Liver (tissue), 9 donors: Measurements from ENCODE around the gene ANKRD6. TPM values are rescaled to one million over a fixed set of nuclear protein-coding genes. Genes with fewer than 3 reads are reported as not detected.
A peak's percentile ranks its signal among the peaks of the same experiment; 100 is the strongest.
"Not testable (repeated sequence)": the region's sequence is repeated elsewhere in the genome, so short reads cannot be mapped to it uniquely, and the experiment has no call there.

Experiments used
- DNase-seq: peaks from one replicate; pipeline ENCODE4 v3.0.0-alpha.2; 2017; ENCODE audit warnings: low spot score
- H3K27ac ChIP-seq, 2 donors: one replicate each; pipeline ENCODE4 v1.7.0; 2013; ENCODE audit warnings: inconsistent platforms in 2 of 2, low read length in 2 of 2, control low read depth in 1 of 2, low read depth in 1 of 2, mild to moderate bottlenecking in 1 of 2
- H3K27me3 ChIP-seq, 4 donors: one replicate each; pipeline versions ENCODE4 v1.6.1 to v1.7.0; 2013; ENCODE audit warnings: low read length in 3 of 4, inconsistent platforms in 1 of 4, mild to moderate bottlenecking in 1 of 4, moderate library complexity in 1 of 4; ENCODE audit not compliant: control insufficient read depth in 4 of 4, insufficient read depth in 4 of 4
- H3K36me3 ChIP-seq, 4 donors: one replicate each; pipeline versions ENCODE4 v1.6.1 to v1.7.0; 2013; ENCODE audit warnings: low read length in 3 of 4, mild to moderate bottlenecking in 3 of 4, low read depth in 1 of 4, moderate library complexity in 1 of 4; ENCODE audit not compliant: control insufficient read depth in 4 of 4, insufficient read depth in 3 of 4
- H3K4me1 ChIP-seq, 4 donors: one replicate each; pipeline versions ENCODE4 v1.6.1 to v1.7.0; 2013; ENCODE audit warnings: low read length in 3 of 4, mild to moderate bottlenecking in 3 of 4, moderate library complexity in 1 of 4; ENCODE audit not compliant: control insufficient read depth in 4 of 4, insufficient read depth in 4 of 4
- H3K4me3 ChIP-seq, 3 donors: one replicate each; pipeline versions ENCODE4 v1.6.1 to v1.7.0; 2013; ENCODE audit warnings: low read length in 3 of 3, control low read depth in 1 of 3, low read depth in 1 of 3, mild to moderate bottlenecking in 1 of 3
- H3K9ac ChIP-seq, 2 donors: one replicate each; pipeline ENCODE4 v1.7.0; 2013; ENCODE audit warnings: low read length in 2 of 2, mild to moderate bottlenecking in 2 of 2, moderate library complexity in 2 of 2, control low read depth in 1 of 2, low read depth in 1 of 2
- H3K9me3 ChIP-seq, 4 donors: one replicate each; pipeline versions ENCODE4 v1.6.1 to v1.7.0; 2013; ENCODE audit warnings: low read length in 3 of 4; ENCODE audit not compliant: control insufficient read depth in 4 of 4
- FOXA1 ChIP-seq: IDR thresholded peaks from 2 replicates; pipeline ENCODE4 v1.6.1; 2016; ENCODE audit warnings: antibody characterized with exemption
- GABPA ChIP-seq, 2 donors: IDR thresholded peaks in 1 of 2; conservative IDR thresholded peaks in 1 of 2; 2 replicates each; pipeline ENCODE4 v1.6.1; 2016; ENCODE audit warnings: antibody characterized with exemption in 2 of 2, mild to moderate bottlenecking in 1 of 2, moderate library complexity in 1 of 2
- HNF4A ChIP-seq, 2 donors: conservative IDR thresholded peaks; 2 replicates each; pipeline ENCODE4 v1.6.1; 2016; ENCODE audit warnings: antibody characterized with exemption in 2 of 2, mild to moderate bottlenecking in 2 of 2
- HNF4G ChIP-seq: IDR thresholded peaks from 2 replicates; pipeline ENCODE4 v1.6.1; 2016; ENCODE audit warnings: antibody characterized with exemption
- JUND ChIP-seq, 2 donors: IDR thresholded peaks; 2 replicates each; pipeline ENCODE4 v1.6.1; 2016; ENCODE audit warnings: antibody characterized with exemption in 2 of 2
- NR2F2 ChIP-seq: IDR thresholded peaks from 2 replicates; pipeline ENCODE4 v1.6.1; 2016; ENCODE audit warnings: antibody characterized with exemption
- RAD21 ChIP-seq, 2 donors: IDR thresholded peaks; 2 replicates each; pipeline ENCODE4 v1.6.1; 2016; ENCODE audit warnings: antibody characterized with exemption in 2 of 2, mild to moderate bottlenecking in 2 of 2
- REST ChIP-seq: IDR thresholded peaks from 2 replicates; pipeline ENCODE4 v1.6.1; 2016; ENCODE audit warnings: antibody characterized with exemption, mild to moderate bottlenecking
- RXRA ChIP-seq, 2 donors: IDR thresholded peaks; 2 replicates each; pipeline ENCODE4 v1.6.1; 2017 to 2018; ENCODE audit warnings: antibody characterized with exemption in 2 of 2, mild to moderate bottlenecking in 1 of 2
- SP1 ChIP-seq: IDR thresholded peaks from 2 replicates; pipeline ENCODE4 v1.6.1; 2018; ENCODE audit warnings: antibody characterized with exemption, mild to moderate bottlenecking
- TAF1 ChIP-seq: conservative IDR thresholded peaks from 2 replicates; pipeline ENCODE4 v1.6.1; 2016; ENCODE audit warnings: antibody characterized with exemption, mild to moderate bottlenecking
- YY1 ChIP-seq: IDR thresholded peaks from 2 replicates; pipeline ENCODE4 v1.6.1; 2016; ENCODE audit warnings: antibody characterized with exemption, mild to moderate bottlenecking
- WGBS: extraction: QIAGEN DNeasy Blood & Tissue Kit; methylation state at CpG from one replicate; pipeline ENCODE4 v1.1.7; 2013; 5-methylcytosine and 5-hydroxymethylcytosine counted together
- polyA plus RNA-seq, 2 donors: library from polyadenylated mRNA; stranded (reverse) in 1 of 2; unstranded in 1 of 2; fragments of 200-250 nt in 1 of 2; fragments of >200 nt in 1 of 2; fragmentation: Nextera tagmentation in 1 of 2; extraction: Ambion mirVana in 1 of 2; gene quantifications; one replicate each; pipeline versions ENCODE4 v1.2.1 to v1.2.3, GENCODE V29; 2013 to 2015
- total RNA-seq, 2 donors: library from RNA; depleted of rRNA; stranded (reverse); fragments of >200 nt; gene quantifications; one replicate each; pipeline ENCODE4 v1.2.3, GENCODE V29; 2014
- TF ChIP-seq, protein P1 (sequence below): IDR thresholded peaks from 2 replicates; pipeline ENCODE4 v1.6.1; 2016; ENCODE audit warnings: antibody characterized with exemption
- TF ChIP-seq, protein P2 (sequence below): IDR thresholded peaks from 2 replicates; pipeline ENCODE4 v1.6.1; 2016; ENCODE audit warnings: antibody characterized with exemption
- TF ChIP-seq, protein P3 (sequence below): IDR thresholded peaks from 2 replicates; pipeline ENCODE4 v1.6.1; 2016; ENCODE audit warnings: antibody characterized with exemption
- donor health status: healthy.
- donor health status: healthy.
- donor health status: healthy.
- donor health status: healthy.
- donor health status: healthy.

The ANKRD6 gene
- total and polyA plus RNA-seq, 4 donors, result 2.9 to 9.2 (median 3.8) TPM

DNA sequence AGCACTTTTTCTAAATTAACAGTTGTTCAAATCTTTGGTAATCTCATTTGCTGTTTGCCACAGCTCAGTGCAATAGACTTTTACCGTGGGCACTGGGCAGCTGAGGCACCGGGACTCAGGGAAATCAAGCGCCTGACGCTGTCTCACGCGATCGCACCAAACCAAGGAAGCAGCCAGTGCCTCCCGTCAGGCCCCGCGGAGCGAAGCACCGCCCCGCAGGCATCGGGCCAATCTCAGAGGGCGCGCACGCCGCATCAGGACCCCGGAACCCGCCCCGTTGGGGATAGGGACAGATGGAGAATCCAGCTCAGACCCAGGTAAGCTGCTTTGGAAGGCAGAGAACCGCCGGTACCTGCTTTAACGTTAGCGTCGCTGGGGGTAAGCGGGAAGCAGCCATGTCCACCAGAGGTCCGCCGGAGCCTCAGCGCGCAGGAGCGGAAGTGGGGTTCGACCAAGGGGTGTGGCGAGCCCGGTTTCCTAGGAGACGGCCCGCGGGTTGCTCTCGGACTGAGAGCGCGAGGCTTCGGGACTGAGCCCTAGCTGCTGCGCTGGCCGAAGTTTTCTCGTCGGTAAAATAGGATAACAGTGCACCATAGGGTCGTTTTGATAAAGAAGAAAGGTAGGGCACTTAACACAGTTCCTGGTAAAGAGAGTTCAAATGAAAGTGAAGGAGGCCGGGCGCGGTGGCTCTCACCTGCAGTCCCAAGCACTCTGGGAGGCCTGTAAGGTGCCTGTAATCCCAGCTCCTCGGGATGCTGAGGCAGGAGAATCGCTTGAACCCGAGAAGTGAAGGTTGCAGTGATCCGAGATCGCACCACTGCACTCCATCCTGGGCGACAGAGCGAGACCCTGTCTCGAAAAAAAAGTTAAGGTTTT is 205.6 kb downstream of the ANKRD6 start, which contains the start of gene LYRM2:
Gene LYRM2 (minus strand): TSS at position 428 of the 876 bp plus-strand sequence. CDS start 31 bp downstream, at position 397.
- peaks cover 0 to 9% (median 8%) of the 10 kb centered on the region in 4 donors for H3K36me3 ChIP-seq
- DNase-seq, result peak; percentile 92
- H3K4me3 ChIP-seq, result peak within 1 kb of the TSS; percentile 51 to 58 (median 54)
- H3K4me1 ChIP-seq, result peaks cover 0 to 15% (median 9%) of the 10 kb centered on the region in 4 donors
- TF ChIP-seq, protein P1, sequence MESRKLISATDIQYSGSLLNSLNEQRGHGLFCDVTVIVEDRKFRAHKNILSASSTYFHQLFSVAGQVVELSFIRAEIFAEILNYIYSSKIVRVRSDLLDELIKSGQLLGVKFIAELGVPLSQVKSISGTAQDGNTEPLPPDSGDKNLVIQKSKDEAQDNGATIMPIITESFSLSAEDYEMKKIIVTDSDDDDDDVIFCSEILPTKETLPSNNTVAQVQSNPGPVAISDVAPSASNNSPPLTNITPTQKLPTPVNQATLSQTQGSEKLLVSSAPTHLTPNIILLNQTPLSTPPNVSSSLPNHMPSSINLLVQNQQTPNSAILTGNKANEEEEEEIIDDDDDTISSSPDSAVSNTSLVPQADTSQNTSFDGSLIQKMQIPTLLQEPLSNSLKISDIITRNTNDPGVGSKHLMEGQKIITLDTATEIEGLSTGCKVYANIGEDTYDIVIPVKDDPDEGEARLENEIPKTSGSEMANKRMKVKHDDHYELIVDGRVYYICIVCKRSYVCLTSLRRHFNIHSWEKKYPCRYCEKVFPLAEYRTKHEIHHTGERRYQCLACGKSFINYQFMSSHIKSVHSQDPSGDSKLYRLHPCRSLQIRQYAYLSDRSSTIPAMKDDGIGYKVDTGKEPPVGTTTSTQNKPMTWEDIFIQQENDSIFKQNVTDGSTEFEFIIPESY, result peak; percentile 97
- TF ChIP-seq HNF4G (no peak), TAF1 (no peak), HNF4A (conservative IDR thresholded peaks at IDR 0.05) (no peak), GABPA (IDR thresholded peaks at IDR 0.05 in 1 of 2, conservative IDR thresholded peaks at IDR 0.05 in 1 of 2) (peak in 1 of 2 donors; percentile 84), RAD21 (IDR thresholded peaks at IDR 0.05) (peak; percentile 27 to 32), YY1 (peak; percentile 94), REST (peak; percentile 32), FOXA1 (no peak), SP1 (peak; percentile 44), NR2F2 (no peak)
- TF ChIP-seq, protein P2, sequence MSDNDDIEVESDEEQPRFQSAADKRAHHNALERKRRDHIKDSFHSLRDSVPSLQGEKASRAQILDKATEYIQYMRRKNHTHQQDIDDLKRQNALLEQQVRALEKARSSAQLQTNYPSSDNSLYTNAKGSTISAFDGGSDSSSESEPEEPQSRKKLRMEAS, result peak; percentile 68
- peak within 1 kb of the TSS; percentile 54 to 75 for H3K9ac ChIP-seq
- H3K9me3 ChIP-seq, result no peaks in the 10 kb centered on the region
- 3% methylated on average over 58 of the region's 58 CpGs for WGBS
- H3K27me3 ChIP-seq, result no peaks in the 10 kb centered on the region
- peak within 1 kb of the TSS; percentile 67 to 73 for H3K27ac ChIP-seq

DNA sequence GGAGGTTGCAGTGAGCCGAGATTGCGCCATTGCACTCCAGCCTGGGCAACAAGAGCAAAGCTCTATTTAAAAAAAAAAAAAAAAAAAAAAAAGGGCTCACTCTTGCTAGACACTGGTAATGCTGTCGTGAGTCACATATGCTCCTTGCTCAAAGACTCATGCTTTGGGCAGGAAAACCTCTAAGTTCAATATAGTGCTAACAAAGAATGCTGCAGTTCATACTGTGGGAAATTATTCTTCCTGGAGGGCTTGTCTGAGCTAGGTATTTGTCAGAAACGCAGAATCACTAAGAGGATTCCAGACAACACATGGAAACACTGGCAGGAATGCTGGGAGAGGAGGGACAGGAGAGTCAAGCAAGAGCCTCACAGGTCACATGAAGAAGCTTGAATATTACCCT is 207.9 kb downstream of the ANKRD6 start:
- Histone ChIP-seq H3K4me3 (no peak overlapping the region), H3K27ac (no peak overlapping the region), H3K9me3 (no peaks in the 10 kb centered on the region), H3K27me3 (no peaks in the 10 kb centered on the region), H3K9ac (no peak overlapping the region), H3K4me1 (peaks cover 0 to 15% (median 9%) of the 10 kb centered on the region in 4 donors), H3K36me3 (peaks cover 0 to 23% (median 19%) of the 10 kb centered on the region in 4 donors)
- TF ChIP-seq HNF4A (conservative IDR thresholded peaks at IDR 0.05) (no peak), JUND (IDR thresholded peaks at IDR 0.05) (no peak), YY1 (no peak), TAF1 (no peak), RAD21 (IDR thresholded peaks at IDR 0.05) (no peak), RXRA (IDR thresholded peaks at IDR 0.05) (no peak), NR2F2 (no peak), GABPA (IDR thresholded peaks at IDR 0.05 in 1 of 2, conservative IDR thresholded peaks at IDR 0.05 in 1 of 2) (no peak)
- TF ChIP-seq, protein P2, result no peak
- TF ChIP-seq, protein P3, sequence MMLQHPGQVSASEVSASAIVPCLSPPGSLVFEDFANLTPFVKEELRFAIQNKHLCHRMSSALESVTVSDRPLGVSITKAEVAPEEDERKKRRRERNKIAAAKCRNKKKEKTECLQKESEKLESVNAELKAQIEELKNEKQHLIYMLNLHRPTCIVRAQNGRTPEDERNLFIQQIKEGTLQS, result no peak
- TF ChIP-seq, protein P1, result no peak
- WGBS, result 95% methylated on average over 4 of the region's 4 CpGs
- DNase-seq, result no peak

GRCh38 chr6:89641581-89641980 is 208.6 kb downstream of the ANKRD6 start:
- H3K27me3 ChIP-seq, H3K9ac ChIP-seq, H3K9me3 ChIP-seq, H3K4me3 ChIP-seq, DNase-seq, H3K27ac ChIP-seq: not testable (repeated sequence)
- WGBS, result 95% methylated on average over 3 of the region's 3 CpGs
- peaks cover 3 to 29% (median 22%) of the 10 kb centered on the region in 4 donors for H3K36me3 ChIP-seq
- H3K4me1 ChIP-seq, result peaks cover 0 to 15% (median 9%) of the 10 kb centered on the region in 4 donors
